Heart left ventricle (tissue), 13 donors: ENCODE results near the gene RAI1.

Source experiments
- POLR2A ChIP-seq, 2 donors: fragments of 450-650 bp; IDR thresholded peaks; one replicate each; pipeline ENCODE4 v1.6.1; 2017; ENCODE audit warnings: antibody characterized with exemption in 2 of 2, mild to moderate bottlenecking in 2 of 2, moderate library complexity in 2 of 2
- TF ChIP-seq, protein P1 (sequence below), 12 donors: fragments of 200-600 bp; sonication (generic) in 4 of 12; IDR thresholded peaks; one replicate each; pipeline versions ENCODE4 v1.5.0 to v1.8.0; 2018 to 2022; ENCODE audit warnings: antibody characterized with exemption in 12 of 12, mild to moderate bottlenecking in 5 of 12
- donor health status: ischemic (EF 13 %, LVEDD 7.1; RV severe dilation, severe dysfunction).
- donor health status: DM: no; HTN: yes; CAD: no.
- donor health status: DM: no; HTN: no; CAD: no.
- donor health status: ischemic (EF 25% LVEDD 6.9; RV normal size, moderate dysfunction).
- donor health status: ischemic (EF 25% LVEDD 5.7; RV mildly dilated, moderate dysfunction).
- donor health status: ischemic (EF 35%, LVEDD 5.7; RV mildly dilated, moderate dysfunction).
- donor health status: nonischemic (EF 11% LVEDD 7.7; RV severe dilation, severe dysfunction).
- donor health status: DM: yes; HTN: yes; CAD: no.
- donor health status: PGD.
- donor health status: ischemic (EF 29% LVEDD 5.4; RV normal size, mild dysfunction).
- donor health status: nonischemic (EF 23%, LVEDD 6.1; RV moderate dilation, normal function).

DNA sequence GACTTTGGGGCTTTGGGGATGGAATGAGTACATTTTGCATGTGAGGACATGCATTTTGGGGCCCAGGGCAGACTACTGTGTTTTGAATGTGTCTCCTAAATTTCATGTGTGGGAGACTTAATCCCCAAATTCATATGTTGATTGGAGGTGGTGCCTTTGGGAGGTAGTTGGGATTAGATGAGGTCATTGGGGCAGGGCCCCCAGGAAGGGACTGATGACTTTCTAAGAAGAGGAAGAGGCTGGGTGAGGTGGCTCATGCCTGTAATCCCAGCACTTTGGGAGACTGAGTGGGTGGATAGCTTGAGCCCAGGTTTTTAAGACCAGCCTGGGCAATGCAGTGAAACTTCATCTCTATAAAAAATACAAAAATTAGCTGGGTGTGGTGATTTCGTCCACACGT lies 42.8 kb upstream of the RAI1 start:
- no peak for TF ChIP-seq POLR2A (IDR thresholded peaks at IDR 0.05)
- TF ChIP-seq, protein P1, sequence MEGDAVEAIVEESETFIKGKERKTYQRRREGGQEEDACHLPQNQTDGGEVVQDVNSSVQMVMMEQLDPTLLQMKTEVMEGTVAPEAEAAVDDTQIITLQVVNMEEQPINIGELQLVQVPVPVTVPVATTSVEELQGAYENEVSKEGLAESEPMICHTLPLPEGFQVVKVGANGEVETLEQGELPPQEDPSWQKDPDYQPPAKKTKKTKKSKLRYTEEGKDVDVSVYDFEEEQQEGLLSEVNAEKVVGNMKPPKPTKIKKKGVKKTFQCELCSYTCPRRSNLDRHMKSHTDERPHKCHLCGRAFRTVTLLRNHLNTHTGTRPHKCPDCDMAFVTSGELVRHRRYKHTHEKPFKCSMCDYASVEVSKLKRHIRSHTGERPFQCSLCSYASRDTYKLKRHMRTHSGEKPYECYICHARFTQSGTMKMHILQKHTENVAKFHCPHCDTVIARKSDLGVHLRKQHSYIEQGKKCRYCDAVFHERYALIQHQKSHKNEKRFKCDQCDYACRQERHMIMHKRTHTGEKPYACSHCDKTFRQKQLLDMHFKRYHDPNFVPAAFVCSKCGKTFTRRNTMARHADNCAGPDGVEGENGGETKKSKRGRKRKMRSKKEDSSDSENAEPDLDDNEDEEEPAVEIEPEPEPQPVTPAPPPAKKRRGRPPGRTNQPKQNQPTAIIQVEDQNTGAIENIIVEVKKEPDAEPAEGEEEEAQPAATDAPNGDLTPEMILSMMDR (IDR thresholded peaks at IDR 0.05) = no peak
